Spinal cord (tissue), 10 donors: ENCODE measurements around the gene FBLN2. TPM values are rescaled to one million over a fixed set of nuclear protein-coding genes. Genes with fewer than 3 reads are reported as not detected.

Experiments
- DNase-seq, 6 donors: peaks; one replicate each; pipeline versions ENCODE4 v3.0.0 to v3.0.0-alpha.2; 2013 to 2015; ENCODE audit warnings: low spot score in 6 of 6, low read depth in 4 of 6
- H3K27ac ChIP-seq: one replicate; pipeline ENCODE4 v1.5.1; 2013; ENCODE audit warnings: low read depth, low read length, control low read depth
- H3K27me3 ChIP-seq: one replicate; pipeline ENCODE4 v1.6.1; 2013; ENCODE audit warnings: low read length; ENCODE audit not compliant: control insufficient read depth, insufficient read depth
- H3K36me3 ChIP-seq: one replicate; pipeline ENCODE4 v1.6.1; 2013; ENCODE audit warnings: low read length; ENCODE audit not compliant: control insufficient read depth, insufficient read depth
- H3K4me1 ChIP-seq: one replicate; pipeline ENCODE4 v1.6.1; 2013; ENCODE audit warnings: low read length; ENCODE audit not compliant: control insufficient read depth, insufficient read depth
- H3K4me3 ChIP-seq: one replicate; pipeline ENCODE4 v1.5.1; 2013; ENCODE audit warnings: low read depth, low read length, control low read depth
- H3K9me3 ChIP-seq: one replicate; pipeline ENCODE4 v1.6.1; 2013; ENCODE audit warnings: low read length; ENCODE audit not compliant: control insufficient read depth, insufficient read depth
- WGBS: methylation state at CpG from one replicate; pipeline ENCODE4 v1.1.5; 2013; ENCODE audit warnings: missing lambda C conversion rate; ENCODE audit not compliant: insufficient coverage; 5-methylcytosine and 5-hydroxymethylcytosine counted together
- polyA plus RNA-seq, 2 donors: library from polyadenylated mRNA; unstranded; fragments of 120-200 nt; gene quantifications; one replicate each; pipeline ENCODE4 v1.2.1, GENCODE V29; 2013; ENCODE audit not compliant: insufficient read length in 2 of 2
- total RNA-seq, 2 donors: library from RNA; depleted of rRNA in 1 of 2; stranded (reverse); fragments of 120-200 nt in 1 of 2; fragments of >200 nt in 1 of 2; gene quantifications; one replicate each; pipeline versions ENCODE4 v1.2.3 to v1.2.4, GENCODE V29; 2013 to 2014
- donor health status: healthy.

The FBLN2 gene
- total and polyA plus RNA-seq, 4 donors = 19.5 to 81.9 (median 31.5) TPM

GRCh38 chr3:13545952-13546454 lies 2.9 kb upstream of the FBLN2 start:
- H3K27me3 ChIP-seq = peaks cover 12% of the 10 kb centered on the region
- peaks cover 26% of the 10 kb centered on the region for H3K4me1 ChIP-seq
- H3K4me3 ChIP-seq = no peak overlapping the region
- DNase-seq = no peak
- no peaks in the 10 kb centered on the region for H3K36me3 ChIP-seq
- no peaks in the 10 kb centered on the region for H3K9me3 ChIP-seq
- no peak overlapping the region for H3K27ac ChIP-seq
- 75% methylated on average over 7 of the region's 9 CpGs for WGBS

GRCh38 chr3:13546667-13547171 lies 2.2 kb upstream of the FBLN2 start:
- Histone ChIP-seq H3K27me3 (peaks cover 12% of the 10 kb centered on the region), H3K36me3 (no peaks in the 10 kb centered on the region), H3K4me3 (no peak overlapping the region), H3K9me3 (no peaks in the 10 kb centered on the region), H3K4me1 (peaks cover 26% of the 10 kb centered on the region), H3K27ac (no peak overlapping the region)
- 53% methylated on average over 7 of the region's 9 CpGs for WGBS
- no peak for DNase-seq

- Histone ChIP-seq H3K27ac (no peak overlapping the region), H3K4me3 (no peak overlapping the region), H3K27me3 (peaks cover 12% of the 10 kb centered on the region), H3K36me3 (no peaks in the 10 kb centered on the region), H3K9me3 (no peaks in the 10 kb centered on the region), H3K4me1 (peaks cover 32% of the 10 kb centered on the region)
- DNase-seq = no peak
- WGBS = 82% methylated on average over 6 of the region's 10 CpGs
These were observed 1.1 kb upstream of the FBLN2 start for GRCh38 chr3:13547591-13548371.

DNA sequence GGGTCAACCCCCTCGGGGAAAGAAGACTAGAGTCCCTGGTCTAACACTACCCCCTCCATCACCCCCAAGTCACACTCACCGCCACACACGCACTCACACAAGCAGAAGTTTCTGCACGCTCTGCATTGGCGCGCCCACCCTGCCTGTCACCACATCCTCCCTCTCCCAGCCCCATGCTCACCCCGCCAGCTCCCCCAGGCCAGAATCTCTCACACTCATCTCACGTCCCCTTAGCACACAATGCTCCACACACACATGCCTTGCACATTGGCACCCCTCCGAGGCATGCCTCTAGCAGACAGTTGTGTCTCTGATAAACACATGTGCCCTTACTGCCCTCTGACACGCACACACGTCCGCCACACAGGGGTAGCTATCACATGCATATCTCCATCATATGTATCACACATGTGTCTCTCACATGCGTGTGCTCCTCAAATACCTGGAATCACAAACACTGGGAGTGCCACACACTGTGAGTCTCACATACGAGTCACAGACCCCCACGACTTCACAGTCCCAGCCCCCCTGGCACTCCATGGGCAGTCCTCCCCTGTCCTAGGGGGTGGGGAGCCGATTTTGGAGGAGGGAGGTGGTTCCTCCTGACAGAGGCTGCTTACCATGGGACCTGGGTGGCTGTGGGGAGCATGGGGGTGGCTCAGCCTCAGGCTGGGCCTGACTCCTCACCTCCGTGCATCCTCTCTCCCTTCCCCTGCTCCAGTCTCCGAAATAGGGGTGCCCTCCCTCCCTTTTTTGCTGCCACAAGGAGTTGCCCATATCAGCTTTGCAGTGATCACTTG lies 898 bp downstream of the FBLN2 start:
- DNase-seq = no peak
- peaks cover 12% of the 10 kb centered on the region for H3K27me3 ChIP-seq
- peaks cover 46% of the 10 kb centered on the region for H3K4me1 ChIP-seq

GRCh38 chr3:13550423-13550690 lies 1.4 kb downstream of the FBLN2 start:
- DNase-seq = no peak
- Histone ChIP-seq H3K27ac (no peak overlapping the region), H3K27me3 (peaks cover 12% of the 10 kb centered on the region), H3K36me3 (peaks cover 3% of the 10 kb centered on the region), H3K9me3 (no peaks in the 10 kb centered on the region), H3K4me3 (no peak overlapping the region), H3K4me1 (peaks cover 46% of the 10 kb centered on the region)
- 89% methylated on average over 2 of the region's 2 CpGs for WGBS

More for the DNA sequence above, 898 bp downstream of the FBLN2 start:
- Histone ChIP-seq H3K36me3 (peaks cover 3% of the 10 kb centered on the region), H3K4me3 (no peak overlapping the region), H3K9me3 (no peaks in the 10 kb centered on the region), H3K27ac (no peak overlapping the region)
- WGBS = 74% methylated on average over 14 of the region's 18 CpGs

GRCh38 chr3:13550791-13551360 lies 2.0 kb downstream of the FBLN2 start:
- DNase-seq = no peak
- Histone ChIP-seq H3K4me1 (peaks cover 48% of the 10 kb centered on the region), H3K4me3 (no peak overlapping the region), H3K36me3 (peaks cover 3% of the 10 kb centered on the region), H3K27me3 (peaks cover 12% of the 10 kb centered on the region), H3K9me3 (no peaks in the 10 kb centered on the region), H3K27ac (no peak overlapping the region)
- 84% methylated on average over 12 of the region's 13 CpGs for WGBS

DNA sequence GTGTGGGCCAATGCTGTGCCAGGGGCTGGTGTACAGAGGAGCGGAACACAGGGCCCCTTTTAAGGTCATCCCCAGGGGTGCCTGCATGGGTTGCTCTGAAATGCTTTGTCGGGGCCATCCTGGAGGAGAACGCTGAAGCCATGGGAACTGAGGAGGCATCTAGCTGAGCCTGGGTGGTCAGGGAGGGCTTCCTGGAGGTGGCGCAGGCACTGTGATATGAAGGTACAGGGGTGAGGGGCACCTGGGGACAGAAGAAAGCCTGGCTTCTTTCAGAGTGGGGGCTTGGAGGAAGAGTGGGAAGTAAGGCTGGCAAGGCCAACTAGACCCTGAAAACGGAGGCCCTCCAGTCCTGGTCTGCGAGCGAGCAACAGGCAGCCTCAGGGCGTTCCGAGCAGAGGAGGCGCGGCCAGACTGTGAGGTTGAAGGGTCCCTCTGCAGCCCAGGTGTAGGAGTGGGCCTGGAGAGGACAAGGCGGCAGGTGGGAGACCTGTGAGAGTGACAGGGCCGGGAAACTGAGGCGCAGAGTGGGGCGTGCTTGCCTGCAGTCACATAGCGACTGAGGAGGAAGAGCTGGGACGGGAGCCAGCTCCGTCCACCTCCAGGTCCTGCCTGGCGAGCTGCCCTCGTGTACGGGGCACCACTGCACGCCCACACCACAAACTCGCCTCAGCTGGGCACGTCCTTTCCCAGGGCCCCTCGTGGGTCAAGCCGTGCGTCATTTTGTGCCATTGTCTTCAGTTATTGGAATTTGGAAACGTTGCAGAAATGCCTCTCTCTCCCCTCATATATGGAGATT lies 4.1 kb downstream of the FBLN2 start:
- Histone ChIP-seq H3K4me3 (no peak overlapping the region), H3K9me3 (no peaks in the 10 kb centered on the region), H3K27ac (no peak overlapping the region), H3K4me1 (peaks cover 44% of the 10 kb centered on the region), H3K27me3 (peaks cover 12% of the 10 kb centered on the region), H3K36me3 (peaks cover 3% of the 10 kb centered on the region)
- DNase-seq = no peak
- WGBS = 66% methylated on average over 22 of the region's 28 CpGs

DNA sequence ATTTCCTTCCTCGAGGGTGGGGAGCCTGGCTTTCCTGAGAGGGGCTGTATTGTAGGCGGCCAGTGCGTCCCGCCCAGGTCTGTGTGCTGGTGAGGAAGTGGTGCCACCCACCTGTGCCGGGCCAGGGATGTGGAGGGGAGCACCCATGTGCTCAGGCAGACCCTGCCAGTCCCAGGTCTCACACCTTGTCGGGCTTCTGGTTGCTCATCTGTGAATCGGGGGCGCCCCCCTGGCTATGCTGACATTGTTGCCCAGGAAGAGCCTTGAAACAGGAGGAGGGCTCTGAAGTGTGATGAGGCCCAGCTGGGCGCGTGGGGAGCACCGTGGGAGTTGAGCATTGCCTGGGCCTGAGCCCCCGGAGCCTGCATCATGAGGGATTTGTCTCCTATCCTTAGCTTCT lies 4.8 kb downstream of the FBLN2 start:
- H3K9me3 ChIP-seq = no peaks in the 10 kb centered on the region
- peaks cover 3% of the 10 kb centered on the region for H3K36me3 ChIP-seq
- DNase-seq = no peak
- no peak overlapping the region for H3K4me3 ChIP-seq
- peaks cover 37% of the 10 kb centered on the region for H3K4me1 ChIP-seq
- H3K27me3 ChIP-seq = peaks cover 9% of the 10 kb centered on the region
- H3K27ac ChIP-seq = no peak overlapping the region
- WGBS = 76% methylated on average over 9 of the region's 12 CpGs

- no peak for DNase-seq
- Histone ChIP-seq H3K4me1 (peaks cover 27% of the 10 kb centered on the region), H3K4me3 (no peak overlapping the region), H3K36me3 (peaks cover 3% of the 10 kb centered on the region), H3K9me3 (no peaks in the 10 kb centered on the region), H3K27ac (no peak overlapping the region), H3K27me3 (no peaks in the 10 kb centered on the region)
- 90% methylated on average over 11 of the region's 11 CpGs for WGBS
These were observed 6.8 kb downstream of the FBLN2 start for GRCh38 chr3:13555753-13556152.
